Measurements from ENCODE around the gene PRPS2. TPM values are rescaled to one million over a fixed set of nuclear protein-coding genes. Genes with fewer than 3 reads are reported as not detected.

PRPS2 gene
- total and polyA plus RNA-seq, 2 of the 8 experiments (the other 6 are each of a cell fraction or from before 2014, with no cell fraction given): 11.8 to 31.4 TPM

GRCh38 chrX:12865359-12865758 is 74.1 kb downstream of the PRPS2 start (continued):
- TF ChIP-seq RXRA (IDR thresholded peaks at IDR 0.05; ENCODE audit: insufficient read depth, low read depth, low read length): no peak
- TF ChIP-seq BRCA1 (IDR thresholded peaks at IDR 0.05; ENCODE audit: low read depth, low read length): no peak
- no peak for TF ChIP-seq KDM1A (IDR thresholded peaks at IDR 0.05; ENCODE audit: borderline replicate concordance, low read length)
